PFSK-1 (cell line): Measurements from ENCODE around the gene SIPA1L3.

Experiments
- FOXP2 ChIP-seq: optimal IDR thresholded peaks from 2 replicates; pipeline ENCODE3; 2011; ENCODE audit warnings: borderline replicate concordance, control low read depth, inconsistent platforms; ENCODE audit not compliant: insufficient read depth; ENCODE audit errors: extremely low read length, extremely low read depth
- POLR2AphosphoS5 ChIP-seq: IDR thresholded peaks from 2 replicates; pipeline ENCODE4 v1.6.1; 2012; ENCODE audit warnings: low read depth, mild to moderate bottlenecking, control low read depth, low read length, moderate library complexity
- SIN3A ChIP-seq: IDR thresholded peaks from 2 replicates; pipeline ENCODE4 v1.6.1; 2012; ENCODE audit warnings: mild to moderate bottlenecking, low read length, moderate library complexity, borderline replicate concordance; ENCODE audit not compliant: insufficient read depth
- TAF1 ChIP-seq: IDR thresholded peaks from 2 replicates; pipeline ENCODE4 v1.6.1; 2012; ENCODE audit warnings: low read length, control low read depth, borderline replicate concordance; ENCODE audit not compliant: insufficient read depth
- TF ChIP-seq, protein P1 (sequence below), 2 experiments: IDR thresholded peaks; 2 replicates each; pipeline versions ENCODE4 v1.6.1 to v1.8.0; 2011 to 2012; ENCODE audit warnings: low read depth in 2 of 2, low read length in 2 of 2, control low read depth in 1 of 2, inconsistent platforms in 1 of 2, mild to moderate bottlenecking in 1 of 2, moderate library complexity in 1 of 2; ENCODE audit not compliant: insufficient read depth in 1 of 2

DNA sequence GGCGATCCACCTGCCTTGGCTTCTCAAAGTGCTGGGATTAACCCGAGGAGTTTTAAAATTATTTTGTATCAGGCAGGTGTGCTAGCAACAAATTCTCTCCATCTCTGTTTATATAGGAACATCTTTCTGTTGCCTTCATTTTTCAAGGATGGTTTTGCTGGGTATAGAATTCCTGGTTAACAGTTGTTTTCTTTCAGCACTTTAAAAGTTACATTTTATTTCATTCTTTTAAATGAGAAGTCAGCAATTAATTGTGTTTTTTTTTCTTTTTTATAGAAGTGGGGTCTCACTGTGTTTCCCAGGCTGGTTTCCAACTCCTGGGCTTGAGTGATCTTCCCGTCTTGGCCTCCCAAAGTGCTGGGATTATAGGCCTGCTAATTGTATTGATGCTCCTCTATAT, 273.1 kb downstream of the SIPA1L3 start:
- no peak for TF ChIP-seq SIN3A
- TF ChIP-seq TAF1, result no peak
- TF ChIP-seq POLR2AphosphoS5, result no peak
- TF ChIP-seq, protein P1, sequence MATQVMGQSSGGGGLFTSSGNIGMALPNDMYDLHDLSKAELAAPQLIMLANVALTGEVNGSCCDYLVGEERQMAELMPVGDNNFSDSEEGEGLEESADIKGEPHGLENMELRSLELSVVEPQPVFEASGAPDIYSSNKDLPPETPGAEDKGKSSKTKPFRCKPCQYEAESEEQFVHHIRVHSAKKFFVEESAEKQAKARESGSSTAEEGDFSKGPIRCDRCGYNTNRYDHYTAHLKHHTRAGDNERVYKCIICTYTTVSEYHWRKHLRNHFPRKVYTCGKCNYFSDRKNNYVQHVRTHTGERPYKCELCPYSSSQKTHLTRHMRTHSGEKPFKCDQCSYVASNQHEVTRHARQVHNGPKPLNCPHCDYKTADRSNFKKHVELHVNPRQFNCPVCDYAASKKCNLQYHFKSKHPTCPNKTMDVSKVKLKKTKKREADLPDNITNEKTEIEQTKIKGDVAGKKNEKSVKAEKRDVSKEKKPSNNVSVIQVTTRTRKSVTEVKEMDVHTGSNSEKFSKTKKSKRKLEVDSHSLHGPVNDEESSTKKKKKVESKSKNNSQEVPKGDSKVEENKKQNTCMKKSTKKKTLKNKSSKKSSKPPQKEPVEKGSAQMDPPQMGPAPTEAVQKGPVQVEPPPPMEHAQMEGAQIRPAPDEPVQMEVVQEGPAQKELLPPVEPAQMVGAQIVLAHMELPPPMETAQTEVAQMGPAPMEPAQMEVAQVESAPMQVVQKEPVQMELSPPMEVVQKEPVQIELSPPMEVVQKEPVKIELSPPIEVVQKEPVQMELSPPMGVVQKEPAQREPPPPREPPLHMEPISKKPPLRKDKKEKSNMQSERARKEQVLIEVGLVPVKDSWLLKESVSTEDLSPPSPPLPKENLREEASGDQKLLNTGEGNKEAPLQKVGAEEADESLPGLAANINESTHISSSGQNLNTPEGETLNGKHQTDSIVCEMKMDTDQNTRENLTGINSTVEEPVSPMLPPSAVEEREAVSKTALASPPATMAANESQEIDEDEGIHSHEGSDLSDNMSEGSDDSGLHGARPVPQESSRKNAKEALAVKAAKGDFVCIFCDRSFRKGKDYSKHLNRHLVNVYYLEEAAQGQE (IDR thresholded peaks at IDR 0.05; ENCODE audit: insufficient read depth in 1 of 2, low read depth in 2 of 2, low read length in 2 of 2), result no peak
- no peak for TF ChIP-seq FOXP2
